DMS 273 (cell line): ENCODE data around the gene OPTC.
"Not testable (repeated sequence)": the region's sequence is repeated elsewhere in the genome, so short reads cannot be mapped to it uniquely, and the experiment has no call there.

Source experiments
- DNase-seq: peaks from one replicate; lab custom pipeline; 2025; ENCODE audit not compliant: unreplicated experiment; lab: John Stamatoyannopoulos, UW

The OPTC gene

DNA sequence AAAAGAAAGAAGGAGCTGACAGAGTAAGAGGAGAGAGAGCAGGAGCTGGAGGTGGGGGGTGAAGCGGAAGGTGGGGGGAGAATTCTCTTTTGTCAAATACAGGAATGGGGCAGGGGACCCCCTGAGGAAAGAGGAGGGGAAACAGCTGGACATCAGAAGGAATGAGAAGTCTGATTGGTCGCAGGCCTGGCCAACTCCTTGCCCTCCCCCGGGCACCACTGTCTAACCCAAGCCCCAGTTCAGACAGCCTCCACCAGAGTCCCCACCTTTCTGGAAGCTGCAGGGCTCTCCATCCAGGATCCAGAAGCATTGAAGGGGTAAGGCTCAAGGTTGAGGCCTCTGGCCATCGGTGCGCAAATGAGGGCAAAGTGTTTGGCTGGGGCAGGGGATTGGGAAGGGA, at the start of gene OPTC:
TSS of gene OPTC (plus strand) at position 253 of the 400 bp plus-strand sequence. CDS start 1,853 bp downstream, outside the sequence.
- no peak for DNase-seq

DNA sequence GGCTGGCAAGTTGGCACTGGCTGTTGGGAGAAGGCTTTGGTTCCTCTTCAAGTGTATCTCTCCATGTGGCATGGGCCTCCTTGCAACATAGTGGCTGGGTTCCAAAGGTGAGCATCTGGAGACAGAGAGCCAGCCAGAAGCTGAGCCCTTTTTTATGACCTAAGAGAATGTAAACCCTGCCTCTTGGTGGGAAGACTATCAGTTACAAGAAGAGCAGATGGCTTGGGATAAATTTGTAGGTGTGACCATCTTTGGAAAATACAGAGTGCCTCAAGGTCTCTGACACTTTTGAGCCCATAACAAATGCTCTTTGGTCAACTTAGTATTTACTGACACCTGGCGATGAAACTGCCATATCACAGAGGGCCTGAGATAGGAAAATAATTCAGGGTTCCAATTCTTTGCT, 49.8 kb upstream of the OPTC start:
- DNase-seq = peak; percentile 99

DNA sequence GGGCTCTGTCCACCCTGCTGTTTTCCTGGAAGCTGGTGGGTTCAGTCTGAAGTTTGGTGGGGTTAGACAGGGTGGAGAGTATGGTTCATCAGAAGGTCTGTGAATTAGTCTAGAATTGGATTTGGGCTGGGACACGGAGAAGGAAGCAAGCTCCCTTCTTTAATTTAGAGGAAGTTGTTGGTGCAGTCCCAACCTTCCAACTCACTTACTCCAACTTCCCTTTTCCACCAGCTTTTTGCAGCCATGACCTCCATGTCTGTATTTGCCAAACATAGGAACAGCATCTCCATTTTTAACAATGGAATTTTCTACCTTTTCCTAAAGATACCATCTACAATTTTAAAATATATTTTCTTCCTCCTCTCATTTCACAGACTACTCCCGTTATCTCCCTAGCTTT, 46.8 kb upstream of the OPTC start:
- no peak for DNase-seq

DNA sequence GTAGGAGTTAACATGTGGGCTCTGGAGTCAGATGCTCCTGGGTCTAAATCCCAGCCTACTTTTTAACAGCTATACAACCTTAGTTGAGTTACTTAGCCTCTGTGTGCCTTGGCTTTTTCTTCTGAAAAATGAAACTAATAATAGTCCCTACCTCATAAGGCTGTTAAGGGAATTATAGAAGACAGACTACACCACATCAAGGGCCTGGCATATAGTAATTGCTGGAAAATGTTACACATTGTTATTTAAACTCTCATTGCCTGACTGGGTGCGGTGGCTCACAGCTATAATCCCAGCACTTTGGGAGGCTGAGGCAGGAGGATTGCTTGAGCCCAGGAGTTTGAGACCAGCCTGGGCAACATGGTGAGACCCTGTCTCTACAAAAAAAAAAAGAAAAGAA, 46.4 kb upstream of the OPTC start:
- not testable (repeated sequence) for DNase-seq

DNA sequence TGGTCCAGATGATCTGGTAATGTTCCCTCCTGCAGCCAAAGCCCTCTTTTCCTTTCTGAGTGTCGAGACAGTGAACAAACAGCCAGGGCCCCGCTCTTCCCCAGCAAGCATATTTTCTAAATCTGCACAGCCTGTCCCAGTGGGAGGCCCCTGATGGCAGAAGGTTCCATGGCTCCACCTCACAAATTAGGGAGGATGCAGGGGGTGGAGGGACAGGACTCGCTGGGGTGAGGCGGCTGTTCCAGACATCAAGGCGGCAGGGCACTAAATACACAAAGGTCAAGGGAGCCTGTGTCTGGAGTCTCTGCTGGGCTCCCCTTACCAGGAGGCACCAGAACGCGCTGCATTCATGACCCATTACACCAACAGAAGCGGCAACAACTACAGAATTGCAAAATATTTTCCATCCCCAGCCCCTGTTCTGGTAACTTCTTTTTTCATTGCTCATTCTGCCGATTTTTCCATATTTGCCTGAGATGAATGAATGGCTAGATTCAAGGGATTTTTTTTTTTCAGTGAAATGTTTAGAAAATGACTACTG, 45.4 kb upstream of the OPTC start:
- peak; percentile 95 for DNase-seq

DNA sequence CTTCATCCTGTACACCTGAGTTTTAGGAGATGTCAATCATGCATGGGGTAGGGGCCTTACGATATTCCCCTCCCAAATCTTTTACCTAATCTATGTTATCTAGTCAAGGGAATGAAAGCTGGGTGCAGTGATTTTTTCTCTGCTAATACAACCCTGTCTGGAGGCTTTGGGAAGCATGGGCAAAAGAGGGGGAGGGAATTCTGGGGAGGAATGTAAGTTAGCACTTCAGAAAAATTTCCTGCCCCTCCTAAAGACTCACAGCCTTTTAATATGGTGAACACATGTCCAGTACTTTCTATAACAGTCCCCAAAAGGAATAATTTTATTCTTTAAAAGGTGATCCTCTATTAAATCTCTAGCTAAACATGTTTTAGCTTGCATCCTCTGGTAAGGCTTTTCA, 44.0 kb upstream of the OPTC start:
- DNase-seq = no peak

DNA sequence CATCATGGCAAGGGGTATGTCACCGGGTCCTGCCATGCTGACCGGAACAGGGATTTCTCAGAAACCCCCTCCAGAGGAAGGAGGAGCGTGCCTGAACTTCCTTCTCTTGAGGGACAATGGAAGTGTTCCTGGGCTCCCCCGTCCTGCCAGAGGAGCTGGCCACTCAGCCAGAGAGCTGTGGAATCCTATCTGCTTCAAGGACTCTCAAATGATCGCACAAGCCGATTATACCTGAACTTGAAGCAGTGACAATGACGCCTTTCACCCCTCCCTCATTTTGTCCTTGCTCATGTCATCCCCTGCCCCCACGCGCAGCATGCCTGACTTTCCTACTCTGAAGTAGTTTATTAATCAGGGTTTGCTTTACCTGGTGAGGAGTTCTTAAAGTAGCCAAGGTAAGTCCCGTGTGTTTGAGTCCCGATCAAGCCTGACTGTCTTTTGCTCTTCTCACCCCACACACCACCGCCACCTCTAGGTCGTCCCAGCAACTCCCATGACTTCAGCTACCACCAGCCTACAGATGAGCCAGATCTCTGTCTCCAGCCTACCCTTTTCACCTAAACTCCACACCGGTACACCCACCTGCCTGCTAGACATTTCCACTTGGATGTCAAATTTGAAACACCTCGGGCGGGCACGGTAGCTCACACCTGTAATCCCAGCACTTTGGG, 43.3 kb upstream of the OPTC start:
- no peak for DNase-seq

DNA sequence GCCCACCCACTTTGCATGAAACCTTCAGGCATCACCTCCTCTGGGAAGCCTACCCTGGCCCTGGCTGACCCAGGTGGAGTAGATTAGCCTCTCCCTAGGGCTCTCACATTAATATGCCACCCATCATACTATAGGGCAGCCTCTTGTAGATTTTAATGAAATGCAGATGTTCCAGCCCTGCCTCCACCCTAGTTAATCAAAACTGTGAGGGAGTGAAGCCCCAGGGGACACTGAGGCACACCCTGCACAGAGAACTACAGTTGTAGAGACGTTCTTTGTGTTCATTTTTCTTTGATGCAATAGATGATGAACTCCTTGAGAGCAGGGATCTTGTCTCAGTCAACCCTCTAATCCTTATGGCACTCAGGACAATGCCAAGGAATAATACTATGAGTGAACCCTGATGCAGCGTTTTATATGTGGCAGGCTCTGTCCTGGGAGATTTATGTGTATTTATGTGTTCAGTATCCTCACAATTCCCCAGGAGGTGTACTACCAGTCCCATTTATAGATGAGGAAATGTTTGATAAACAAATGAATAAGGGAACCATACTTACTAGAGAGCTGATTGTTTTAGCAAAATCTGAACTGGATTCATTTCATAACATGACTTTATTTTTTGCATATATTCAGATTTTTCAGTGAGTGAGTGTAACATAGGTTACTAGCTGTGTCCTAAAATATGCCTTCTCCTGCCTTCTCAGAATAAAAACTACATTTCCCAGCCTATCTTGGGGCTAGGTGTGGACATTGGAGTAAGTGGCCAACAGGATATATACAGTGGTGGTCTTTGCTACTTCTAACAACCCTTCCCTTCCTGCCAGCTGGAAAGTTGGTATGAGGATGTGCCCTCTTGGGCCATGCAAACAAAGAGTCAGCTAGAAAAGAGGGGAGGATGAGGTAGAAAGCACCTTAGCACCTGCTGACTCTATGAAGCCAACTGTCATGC, 41.8 kb upstream of the OPTC start:
- DNase-seq = no peak

DNA sequence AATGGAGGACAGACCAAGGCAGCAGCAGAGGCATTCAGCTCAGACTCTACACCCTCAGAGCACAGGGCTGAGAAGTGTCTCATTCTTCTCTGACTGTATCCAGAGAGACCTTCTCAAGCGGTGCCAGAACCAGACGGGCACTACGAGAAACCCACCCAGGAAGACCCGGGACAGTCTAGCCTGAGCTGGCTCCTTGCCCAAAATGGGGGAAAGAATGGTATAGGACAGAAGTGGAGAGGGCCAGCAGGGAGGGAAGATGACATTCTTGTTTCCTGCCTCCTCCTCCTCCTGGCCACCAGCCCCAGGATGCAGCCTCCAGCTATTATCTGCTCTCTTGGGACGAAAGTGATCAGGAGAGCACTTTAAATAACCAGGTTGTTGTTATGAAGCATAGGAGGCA, 40.9 kb upstream of the OPTC start:
- no peak for DNase-seq

- DNase-seq = no peak
Observed at GRCh38 chr1:203453616-203454015, 40.3 kb upstream of the OPTC start.

DNA sequence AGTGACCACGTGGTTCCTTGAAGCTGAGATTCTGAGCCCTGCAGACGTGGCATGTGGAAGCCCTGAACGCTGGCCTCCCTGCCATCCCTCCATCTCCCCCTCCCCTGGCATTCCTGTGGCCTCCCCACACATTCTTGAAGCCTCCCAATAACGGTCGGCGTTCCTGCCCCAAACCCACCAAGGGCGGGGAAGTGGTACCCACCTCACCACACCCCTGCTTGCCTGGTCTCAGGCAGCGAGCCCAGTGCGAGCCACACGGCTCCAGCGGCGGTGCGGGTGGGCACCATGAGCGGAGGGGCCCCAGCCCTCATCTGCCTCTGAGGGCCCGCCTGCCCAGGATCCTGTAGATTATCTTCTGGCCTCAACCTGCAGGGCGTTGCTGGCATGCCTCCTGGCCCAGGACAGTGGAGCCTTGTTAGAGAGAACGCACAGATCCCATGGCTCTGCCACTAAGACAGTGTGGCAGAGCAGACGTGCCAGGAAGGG, 38.9 kb upstream of the OPTC start:
- no peak for DNase-seq

- DNase-seq = no peak
Observed at GRCh38 chr1:203455706-203456105, 38.2 kb upstream of the OPTC start.

GRCh38 chr1:203456577-203456976, 37.4 kb upstream of the OPTC start:
- DNase-seq = no peak

GRCh38 chr1:203458078-203458477, 35.9 kb upstream of the OPTC start:
- no peak for DNase-seq

DNA sequence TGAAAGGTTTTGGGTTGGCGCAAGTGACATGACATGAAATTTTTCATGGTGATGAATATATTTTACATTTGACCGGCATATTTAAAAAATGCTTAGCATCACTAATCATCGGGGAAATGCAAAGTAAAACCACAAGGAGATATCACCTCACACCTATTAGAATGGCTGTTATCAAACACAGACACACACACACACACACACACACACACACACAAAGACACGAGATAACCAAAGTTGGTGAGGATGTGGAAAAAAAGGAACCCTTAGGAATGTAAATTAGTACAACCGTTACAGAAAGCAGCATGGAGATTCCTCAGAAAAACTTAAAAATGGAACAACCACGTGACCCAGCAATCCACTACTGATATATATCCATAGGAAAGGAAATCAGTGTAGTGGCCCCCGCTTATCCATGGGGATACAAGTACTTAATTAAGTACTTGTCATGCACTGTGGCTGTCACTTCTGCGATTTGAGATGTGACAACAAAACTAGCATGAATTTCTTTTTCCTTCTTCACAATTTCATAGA, 34.2 kb upstream of the OPTC start:
- no peak for DNase-seq

DNA sequence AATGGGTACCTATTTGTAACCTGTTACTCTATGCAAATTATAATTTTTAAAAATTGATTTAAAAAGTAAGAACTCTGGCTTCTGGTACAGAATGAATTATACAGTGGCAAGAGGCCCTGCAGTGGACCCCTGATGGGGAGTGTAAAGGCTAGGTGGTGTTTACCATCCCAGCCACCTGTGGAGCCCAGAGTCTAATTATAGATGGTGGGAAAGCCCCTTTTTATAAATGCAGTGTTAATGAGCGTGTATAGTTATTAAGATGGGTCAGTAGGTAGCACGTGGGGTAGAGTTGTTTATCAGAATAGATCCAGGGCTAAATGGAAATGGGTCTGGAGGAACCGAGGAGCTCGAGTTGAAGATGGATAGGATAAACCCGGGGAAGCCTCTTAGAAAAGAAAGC, 32.2 kb upstream of the OPTC start:
- DNase-seq = no peak

GRCh38 chr1:203462143-203462542, 31.8 kb upstream of the OPTC start:
- no peak for DNase-seq

GRCh38 chr1:203462878-203463277, 31.1 kb upstream of the OPTC start:
- DNase-seq = no peak

- DNase-seq = peak; percentile 72
Observed at GRCh38 chr1:203463469-203464062, 30.4 kb upstream of the OPTC start.

- peak; percentile 42 for DNase-seq
Observed at GRCh38 chr1:203464226-203464625, 29.7 kb upstream of the OPTC start.

DNA sequence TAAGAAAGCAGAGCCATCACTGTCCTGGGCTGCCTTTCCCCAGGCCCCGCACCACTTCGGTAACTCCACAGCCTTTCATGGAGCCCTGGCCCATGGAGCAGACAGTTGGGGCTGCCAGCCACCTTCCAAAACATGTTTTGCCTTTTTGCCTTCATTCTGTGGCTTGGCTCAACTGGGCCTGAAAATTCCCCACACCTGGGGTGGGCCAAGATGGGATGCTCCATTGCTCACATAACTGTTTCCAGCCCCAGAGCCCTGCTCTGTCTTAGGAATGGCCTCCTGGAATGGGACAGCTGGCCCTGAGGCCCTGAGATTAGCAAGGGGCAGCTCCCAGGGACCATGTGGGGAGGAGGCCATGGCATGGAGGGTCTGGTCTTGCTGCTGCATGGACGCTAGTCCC, 29.2 kb upstream of the OPTC start:
- no peak for DNase-seq
